Measurements from ENCODE around the gene CAPN5.
A peak's percentile ranks its signal among the peaks of the same experiment; 100 is the strongest.
"Not testable (repeated sequence)": the region's sequence is repeated elsewhere in the genome, so short reads cannot be mapped to it uniquely, and the experiment has no call there.

Gene CAPN5

GRCh38 chr11:77044886-77045285 is 21.9 kb upstream of the CAPN5 start:
- no peak for DNase-seq

DNA sequence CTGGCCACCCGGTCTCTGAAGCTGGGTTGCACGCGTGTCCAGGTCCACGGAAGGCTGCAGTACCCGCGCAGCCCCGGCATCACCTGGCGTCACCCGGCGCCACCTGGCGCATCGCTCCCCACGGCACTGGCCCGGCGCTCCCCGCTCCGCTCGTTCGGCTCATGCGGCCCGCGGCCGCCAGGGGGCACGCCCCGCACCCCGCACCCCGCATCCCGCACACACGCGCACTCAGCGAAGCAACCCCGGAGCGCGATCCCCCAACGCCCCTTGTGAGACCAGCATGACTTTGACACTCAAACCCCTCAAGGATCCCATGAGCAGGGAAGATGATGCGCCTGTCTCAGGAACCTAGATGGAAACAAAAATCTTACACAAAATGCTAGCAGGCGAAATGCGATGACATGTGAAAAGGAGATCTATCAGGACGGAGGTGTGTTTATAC is 20.7 kb upstream of the CAPN5 start:
- DNase-seq = peak; percentile 59

- peak; percentile 65 for DNase-seq
Measured at GRCh38 chr11:77047007-77047927, 19.5 kb upstream of the CAPN5 start.

DNA sequence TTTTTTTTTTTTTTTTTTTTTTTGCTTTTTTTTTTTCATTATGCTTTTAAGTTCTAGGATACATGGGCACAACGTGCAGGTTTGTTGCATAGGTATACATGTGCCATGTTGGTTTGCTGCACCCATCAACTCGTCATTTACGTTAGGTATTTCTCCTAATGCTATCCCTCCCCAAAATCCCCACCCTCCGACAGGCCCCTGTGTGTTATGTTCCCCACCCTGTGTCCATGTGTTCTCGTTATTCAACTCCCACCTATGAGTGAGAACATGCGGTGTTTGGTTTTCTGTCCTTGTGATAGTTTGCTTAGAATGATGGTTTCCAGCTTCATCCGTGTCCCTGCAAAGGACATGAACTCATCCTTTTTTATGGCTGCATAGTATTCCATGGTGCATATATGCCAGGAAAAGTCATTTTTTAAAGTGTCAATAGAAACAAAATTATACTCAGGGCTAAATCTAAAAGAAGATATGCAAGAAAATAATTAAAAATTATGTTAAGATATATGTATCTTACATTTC is 18.8 kb upstream of the CAPN5 start:
- not testable (repeated sequence) for DNase-seq

- no peak for DNase-seq
Measured at GRCh38 chr11:77049026-77049425, 17.7 kb upstream of the CAPN5 start.

DNA sequence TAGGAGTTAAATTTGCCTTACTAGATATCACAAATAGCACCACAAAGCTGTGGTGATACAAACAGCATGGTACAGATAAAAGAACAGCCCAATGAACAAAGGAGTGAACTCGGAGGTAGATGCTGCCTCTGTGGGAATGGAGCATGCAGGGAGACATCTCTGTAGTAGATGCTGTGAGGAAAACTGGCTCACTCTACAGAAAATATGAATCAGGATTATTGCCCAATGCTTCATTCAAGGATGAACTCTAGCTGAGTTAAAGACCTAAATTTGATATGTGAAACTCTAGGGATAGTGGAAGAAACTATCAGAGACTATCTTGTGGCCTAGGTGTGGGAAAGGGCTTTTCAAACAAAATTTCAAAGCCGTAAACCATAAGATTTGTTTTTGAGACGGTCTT is 15.3 kb upstream of the CAPN5 start:
- no peak for DNase-seq

- no peak for DNase-seq
Measured at GRCh38 chr11:77052518-77052917, 14.3 kb upstream of the CAPN5 start.

DNA sequence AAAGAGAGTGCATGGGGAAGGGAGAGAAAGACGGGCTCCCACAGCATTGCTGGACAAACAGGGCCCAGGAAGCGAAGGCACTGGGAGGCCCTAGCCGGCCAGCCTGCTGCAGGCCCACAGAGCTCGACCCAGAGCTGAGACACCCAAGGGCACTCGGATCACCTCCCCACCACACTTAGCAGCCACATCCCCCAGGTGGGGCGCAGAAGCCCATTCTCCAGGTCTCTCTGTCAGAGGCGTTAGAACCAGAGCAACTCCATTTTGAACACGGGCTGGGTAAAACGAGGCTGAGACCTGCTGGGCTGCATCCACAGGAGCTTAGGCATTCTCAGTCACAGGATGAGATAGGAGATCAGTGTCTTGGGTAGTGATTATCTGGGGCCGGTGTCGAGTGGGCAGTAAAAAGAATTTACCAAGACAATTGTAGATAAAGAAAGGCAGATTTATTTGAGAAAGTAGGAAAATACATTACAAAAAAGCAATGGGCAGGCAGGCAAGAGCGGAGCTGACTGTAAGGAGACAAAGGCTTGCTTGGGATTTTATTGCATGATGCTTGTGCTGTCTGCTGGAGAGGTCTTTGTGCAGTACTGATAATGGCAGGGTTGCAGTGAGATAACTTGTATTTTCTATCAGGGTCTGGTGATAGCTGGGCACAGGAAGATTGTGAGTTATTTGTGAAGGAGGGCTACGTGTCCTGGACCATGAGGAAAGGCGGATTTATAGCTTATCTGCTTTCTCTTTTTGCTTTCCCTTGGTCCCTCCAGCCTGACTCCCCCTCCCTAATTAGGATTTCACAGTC is 13.4 kb upstream of the CAPN5 start:
- DNase-seq = no peak

DNA sequence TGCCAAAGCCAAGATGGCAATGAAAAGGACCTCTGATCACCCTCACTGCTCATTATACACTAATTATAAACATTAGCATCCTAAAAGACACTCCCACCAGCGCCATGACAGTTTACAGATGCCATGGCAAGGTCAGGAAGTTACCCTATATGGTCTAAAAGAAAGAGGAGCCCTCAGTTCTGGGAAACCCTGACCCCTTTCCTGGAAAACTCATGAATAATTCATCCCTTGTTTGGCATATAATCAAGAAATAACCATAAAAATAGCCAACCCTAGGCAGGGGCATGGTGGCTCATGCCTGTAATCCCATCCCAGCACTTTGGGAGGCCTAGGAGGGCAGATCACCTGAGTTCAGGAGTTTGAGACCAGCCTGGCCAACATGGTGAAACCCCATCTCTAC is 12.7 kb upstream of the CAPN5 start:
- DNase-seq = no peak

DNA sequence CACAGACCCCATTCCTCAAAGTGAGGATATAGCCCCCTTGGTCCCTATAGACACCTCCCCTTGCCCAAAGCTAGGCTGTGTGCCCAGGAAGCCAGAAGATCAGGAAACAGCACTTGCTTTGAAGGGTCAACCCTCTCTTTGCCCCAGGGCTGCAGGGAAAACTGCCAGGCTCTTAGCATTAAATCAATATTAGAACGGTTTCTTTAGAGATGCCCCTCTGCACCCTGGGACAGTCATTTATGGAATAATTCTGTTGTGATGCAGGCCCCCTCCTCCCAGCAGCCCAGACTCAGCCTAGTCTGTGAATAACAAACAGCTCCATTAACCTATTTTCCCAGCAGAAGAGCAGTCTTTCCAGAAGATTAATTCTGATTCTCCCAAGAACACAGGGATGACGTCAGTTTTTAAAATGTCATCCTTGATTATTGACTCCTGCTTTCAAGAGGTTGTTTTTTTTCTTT is 11.6 kb upstream of the CAPN5 start:
- no peak for DNase-seq

DNA sequence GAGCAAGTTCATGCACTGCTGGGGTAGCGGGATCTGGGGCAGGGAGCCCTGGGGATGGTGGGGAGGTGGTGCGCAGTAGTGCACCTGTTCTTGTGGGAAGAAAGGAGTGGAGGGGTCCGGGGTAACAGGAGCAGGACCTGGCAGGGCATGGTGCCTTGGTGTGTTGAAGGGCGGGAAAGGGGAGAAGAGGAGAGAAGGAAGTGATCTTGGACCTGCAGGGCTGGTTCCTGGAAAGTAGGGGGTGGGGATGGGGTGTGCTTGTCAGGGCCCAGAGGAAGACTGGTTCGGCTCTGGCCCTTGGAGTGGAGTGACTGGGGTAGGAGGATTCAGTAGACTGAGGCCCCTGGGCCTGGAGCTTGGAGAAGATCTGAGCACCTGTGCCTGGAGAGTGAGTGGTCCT is 10.9 kb upstream of the CAPN5 start:
- DNase-seq = no peak

GRCh38 chr11:77056814-77057402 is 9.9 kb upstream of the CAPN5 start:
- DNase-seq = no peak

DNA sequence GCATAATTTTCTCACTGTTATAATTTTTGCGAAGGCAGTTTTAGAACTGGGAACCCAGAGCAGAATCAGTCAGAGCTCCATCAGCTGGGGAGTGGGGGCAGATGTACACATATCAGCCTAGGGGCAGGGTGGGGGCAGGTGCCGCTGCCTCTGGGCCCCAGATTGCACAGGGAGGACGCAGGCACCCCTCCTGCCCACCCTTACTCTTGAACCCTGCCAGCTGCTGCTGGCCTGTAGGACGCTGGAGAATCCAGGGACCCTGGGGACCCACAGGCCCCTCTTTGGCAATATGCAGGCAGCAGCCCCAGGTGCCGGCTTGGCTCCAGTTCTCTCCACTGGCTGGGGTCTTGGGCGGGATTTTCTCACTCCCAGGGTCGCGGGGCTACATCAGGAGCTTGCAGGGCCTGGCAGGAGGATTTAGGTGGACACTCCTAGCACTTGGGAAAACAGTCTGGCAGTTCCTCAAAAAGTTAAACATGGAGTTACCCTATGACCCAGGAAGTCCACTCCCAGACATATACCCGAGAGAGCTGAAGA is 8.8 kb upstream of the CAPN5 start:
- DNase-seq = no peak

GRCh38 chr11:77058900-77059299 is 7.9 kb upstream of the CAPN5 start:
- DNase-seq = no peak

DNA sequence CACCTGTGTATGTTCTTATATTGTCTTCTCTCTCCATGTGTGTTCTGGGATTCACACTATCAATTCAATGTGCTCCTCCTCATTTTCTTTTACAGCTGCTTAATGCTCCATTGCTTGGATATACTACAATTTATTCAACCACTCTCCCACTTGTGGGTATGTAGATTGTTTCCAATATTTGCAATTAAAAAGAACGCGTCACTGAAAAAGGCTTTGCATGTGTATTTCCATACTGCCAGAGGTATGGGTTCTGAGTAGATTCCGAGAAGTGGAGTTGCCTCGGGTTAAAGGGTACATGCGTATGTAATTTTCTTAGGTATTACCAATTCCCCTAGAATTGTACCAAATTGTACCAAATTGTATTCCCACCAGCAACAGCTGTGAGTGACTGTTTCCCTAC is 7.0 kb upstream of the CAPN5 start:
- DNase-seq = no peak

GRCh38 chr11:77060234-77060633 is 6.5 kb upstream of the CAPN5 start:
- no peak for DNase-seq

GRCh38 chr11:77061258-77061657 is 5.5 kb upstream of the CAPN5 start:
- not testable (repeated sequence) for DNase-seq

GRCh38 chr11:77062924-77063323 is 3.8 kb upstream of the CAPN5 start:
- no peak for DNase-seq

DNA sequence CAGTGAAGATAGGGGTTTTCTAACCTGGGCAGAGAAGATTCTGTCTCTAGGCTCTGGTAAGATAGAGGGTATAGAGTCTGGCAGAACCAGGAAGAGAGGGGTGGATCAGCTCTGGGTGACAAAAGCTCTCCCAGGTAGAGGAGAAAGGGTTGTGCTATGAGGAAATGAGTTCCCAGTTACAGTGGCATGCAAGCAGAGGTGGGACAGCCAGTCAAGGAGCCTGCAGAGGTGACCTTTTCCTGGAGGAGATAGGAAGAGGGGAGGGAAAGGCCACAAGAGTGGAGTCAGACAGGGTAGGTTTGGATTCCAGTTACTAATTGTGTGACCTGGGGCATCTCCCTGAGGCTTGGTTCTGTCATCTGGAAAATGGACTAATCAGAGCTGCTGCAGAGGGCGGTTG is 3.4 kb upstream of the CAPN5 start:
- no peak for DNase-seq

DNA sequence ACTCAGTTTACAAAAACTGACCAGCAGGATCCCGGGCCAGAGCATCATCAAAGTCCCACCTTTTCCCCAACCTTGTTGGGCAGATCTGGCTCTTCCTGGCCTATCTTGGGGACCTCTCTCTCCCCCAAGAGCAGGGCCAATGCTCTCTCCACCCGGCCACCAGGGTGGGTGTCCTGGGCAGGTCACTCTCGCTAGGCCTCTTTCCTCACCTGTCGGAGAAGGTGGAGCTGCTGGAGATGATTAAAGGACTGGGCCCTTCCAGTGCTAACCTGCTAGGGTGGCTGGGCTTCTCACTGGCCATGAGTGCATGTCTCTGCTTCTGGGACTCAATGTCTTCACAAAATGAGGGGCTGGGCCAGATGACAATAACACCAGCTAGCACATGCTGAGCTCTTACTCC is 2.9 kb upstream of the CAPN5 start:
- no peak for DNase-seq

DNA sequence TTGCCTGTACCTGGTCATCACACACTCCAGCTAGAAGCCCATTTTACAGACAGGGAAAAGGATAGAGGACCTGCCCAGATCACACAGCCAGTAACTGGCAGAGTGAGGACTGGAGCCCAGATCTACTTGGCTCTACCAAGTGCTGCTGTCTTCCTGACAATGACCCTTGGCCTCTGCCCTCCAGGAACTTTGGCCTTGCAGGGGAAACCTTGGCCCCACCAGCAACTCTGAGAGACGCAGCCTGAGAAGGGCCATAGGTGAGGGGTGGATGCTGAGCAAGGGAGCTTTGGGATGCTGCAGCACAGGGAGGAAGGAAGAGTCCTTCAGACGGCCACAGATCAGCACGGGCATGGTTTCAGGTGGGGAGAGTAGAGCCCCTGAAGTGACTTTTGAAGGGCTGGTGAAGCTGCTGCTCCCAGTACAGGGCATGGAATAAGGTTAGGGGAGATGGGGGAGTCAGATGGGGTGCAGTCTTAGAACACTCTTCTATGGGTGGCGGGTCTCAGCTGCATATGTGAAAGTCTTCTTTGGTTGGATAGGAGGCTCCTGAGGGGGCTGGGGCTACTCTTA is 2.0 kb upstream of the CAPN5 start:
- no peak for DNase-seq

DNA sequence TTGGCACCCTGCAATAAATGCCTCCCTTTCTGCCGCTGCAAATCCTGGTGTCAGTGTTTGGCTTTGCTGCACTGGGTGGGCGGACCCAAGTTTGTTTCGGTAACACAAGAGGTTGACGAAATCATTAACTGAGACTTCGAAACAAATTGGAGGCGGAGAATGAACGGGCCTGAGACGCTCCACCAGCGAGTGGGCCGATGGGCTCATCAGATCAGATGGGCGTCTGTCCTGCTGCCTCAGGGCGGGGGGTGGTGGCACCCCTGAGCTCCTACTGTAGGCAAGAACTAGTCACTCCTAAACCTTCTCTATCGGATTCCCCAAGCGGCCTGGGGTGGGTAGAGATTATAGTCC is 918 bp upstream of the CAPN5 start:
- DNase-seq = no peak

Data from activated CD4-positive, alpha-beta T cell treated with anti-CD3 and anti-CD28 coated beads, Interleukin-2, amount 50 U/mL, for 1 hour (primary cell).